ENCODE results near the gene CCDC141. TPM values are rescaled to one million over a fixed set of nuclear protein-coding genes. Genes with fewer than 3 reads are reported as not detected.

Gene CCDC141
- total RNA-seq, 4 donors from 2014 or later = 1.7 to 7.7 (median 3.9) TPM

GRCh38 chr2:178787934-178788333 is 262.0 kb downstream of the CCDC141 start:
- no peaks in the 10 kb centered on the region for H3K9me3 ChIP-seq
- DNase-seq (ENCODE audit: low spot score in 2 of 2) = no peak
- H3K27me3 ChIP-seq = no peaks in the 10 kb centered on the region
- no peak for TF ChIP-seq EP300 (IDR thresholded peaks at IDR 0.05)
- no peak for TF ChIP-seq POLR2A (IDR thresholded peaks at IDR 0.05)
- TF ChIP-seq, protein P1, sequence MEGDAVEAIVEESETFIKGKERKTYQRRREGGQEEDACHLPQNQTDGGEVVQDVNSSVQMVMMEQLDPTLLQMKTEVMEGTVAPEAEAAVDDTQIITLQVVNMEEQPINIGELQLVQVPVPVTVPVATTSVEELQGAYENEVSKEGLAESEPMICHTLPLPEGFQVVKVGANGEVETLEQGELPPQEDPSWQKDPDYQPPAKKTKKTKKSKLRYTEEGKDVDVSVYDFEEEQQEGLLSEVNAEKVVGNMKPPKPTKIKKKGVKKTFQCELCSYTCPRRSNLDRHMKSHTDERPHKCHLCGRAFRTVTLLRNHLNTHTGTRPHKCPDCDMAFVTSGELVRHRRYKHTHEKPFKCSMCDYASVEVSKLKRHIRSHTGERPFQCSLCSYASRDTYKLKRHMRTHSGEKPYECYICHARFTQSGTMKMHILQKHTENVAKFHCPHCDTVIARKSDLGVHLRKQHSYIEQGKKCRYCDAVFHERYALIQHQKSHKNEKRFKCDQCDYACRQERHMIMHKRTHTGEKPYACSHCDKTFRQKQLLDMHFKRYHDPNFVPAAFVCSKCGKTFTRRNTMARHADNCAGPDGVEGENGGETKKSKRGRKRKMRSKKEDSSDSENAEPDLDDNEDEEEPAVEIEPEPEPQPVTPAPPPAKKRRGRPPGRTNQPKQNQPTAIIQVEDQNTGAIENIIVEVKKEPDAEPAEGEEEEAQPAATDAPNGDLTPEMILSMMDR (IDR thresholded peaks at IDR 0.05) = no peak
- 68 to 76% methylated on average over 5 of the region's 5 CpGs for WGBS, 2 donors
- no peak overlapping the region for H3K4me3 ChIP-seq
- no peak overlapping the region for H3K27ac ChIP-seq
- H3K4me1 ChIP-seq = no peaks in the 10 kb centered on the region
- no peaks in the 10 kb centered on the region for H3K36me3 ChIP-seq

- Histone ChIP-seq H3K27me3 (no peaks in the 10 kb centered on the region), H3K4me3 (no peak overlapping the region), H3K36me3 (no peaks in the 10 kb centered on the region), H3K27ac (no peak overlapping the region), H3K9me3 (no peaks in the 10 kb centered on the region), H3K4me1 (no peaks in the 10 kb centered on the region)
- WGBS, 2 donors = 81 to 83% methylated on average over 2 of the region's 2 CpGs
- TF ChIP-seq, protein P1 (IDR thresholded peaks at IDR 0.05) = no peak
- TF ChIP-seq POLR2A (IDR thresholded peaks at IDR 0.05) (no peak), EP300 (IDR thresholded peaks at IDR 0.05) (no peak)
- no peak for DNase-seq (ENCODE audit: low spot score in 2 of 2)
These were observed 262.8 kb downstream of the CCDC141 start for GRCh38 chr2:178787155-178787554.

- DNase-seq (ENCODE audit: low spot score in 2 of 2) = no peak
- TF ChIP-seq EP300 (IDR thresholded peaks at IDR 0.05) (no peak), POLR2A (IDR thresholded peaks at IDR 0.05) (no peak)
- TF ChIP-seq, protein P1 (IDR thresholded peaks at IDR 0.05) = no peak
- Histone ChIP-seq H3K9me3 (no peaks in the 10 kb centered on the region), H3K36me3 (no peaks in the 10 kb centered on the region), H3K27ac (no peak overlapping the region), H3K4me1 (no peaks in the 10 kb centered on the region), H3K27me3 (no peaks in the 10 kb centered on the region), H3K4me3 (no peak overlapping the region)
- 92 to 96% methylated on average over 10 of the region's 10 CpGs for WGBS, 2 donors
These were observed 266.0 kb downstream of the CCDC141 start for GRCh38 chr2:178783889-178784288.

DNA sequence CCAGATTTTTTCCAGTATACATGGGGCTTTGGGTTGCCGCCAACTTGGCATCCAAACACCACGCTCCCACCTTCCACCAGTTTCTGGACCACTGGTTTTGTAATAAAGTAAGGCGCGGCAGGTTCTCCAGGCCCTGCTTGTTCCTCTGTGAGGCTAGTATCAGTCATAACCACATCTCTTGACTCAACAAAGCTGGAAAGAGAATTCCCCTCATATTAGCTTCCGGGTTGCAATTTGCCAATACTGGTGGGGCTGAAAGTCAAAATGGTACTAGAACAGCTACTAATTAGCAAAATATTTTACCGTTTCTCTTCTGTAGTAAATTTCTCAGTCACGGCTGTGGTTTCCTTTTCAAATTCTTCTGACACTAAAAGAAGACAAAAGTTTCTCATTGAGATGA is 267.7 kb downstream of the CCDC141 start:
- WGBS, 2 donors = 90 to 91% methylated on average over 7 of the region's 7 CpGs
- H3K36me3 ChIP-seq = no peaks in the 10 kb centered on the region
- no peaks in the 10 kb centered on the region for H3K27me3 ChIP-seq
- DNase-seq (ENCODE audit: low spot score in 2 of 2) = no peak
- H3K9me3 ChIP-seq = no peaks in the 10 kb centered on the region
- no peak overlapping the region for H3K27ac ChIP-seq
- no peaks in the 10 kb centered on the region for H3K4me1 ChIP-seq
- no peak overlapping the region for H3K4me3 ChIP-seq
- no peak for TF ChIP-seq POLR2A (IDR thresholded peaks at IDR 0.05)
- TF ChIP-seq, protein P1 (IDR thresholded peaks at IDR 0.05) = no peak
- TF ChIP-seq EP300 (IDR thresholded peaks at IDR 0.05) = no peak

Other genes starting within 250 kb of the CCDC141 start
- 10 to 100 TPM in 2 of 4 donors, 1 to 10 TPM in 2; 4.7 to 15.5 (median 9.2) TPM for gene TTN, start 242.7 kb downstream of the CCDC141 start, total RNA-seq
- 10 to 100 TPM; 62.1 to 82.4 (median 73.1) TPM for gene SESTD1, start 214.7 kb upstream of the CCDC141 start, total RNA-seq